ENCODE data around the gene TSPOAP1. TPM values are rescaled to one million over a fixed set of nuclear protein-coding genes. Genes with fewer than 3 reads are reported as not detected.

TSPOAP1 gene
- total and polyA plus RNA-seq, 2 of the 13 experiments (the other 11 are each of a cell fraction or from before 2014, with no cell fraction given): not detected

DNA sequence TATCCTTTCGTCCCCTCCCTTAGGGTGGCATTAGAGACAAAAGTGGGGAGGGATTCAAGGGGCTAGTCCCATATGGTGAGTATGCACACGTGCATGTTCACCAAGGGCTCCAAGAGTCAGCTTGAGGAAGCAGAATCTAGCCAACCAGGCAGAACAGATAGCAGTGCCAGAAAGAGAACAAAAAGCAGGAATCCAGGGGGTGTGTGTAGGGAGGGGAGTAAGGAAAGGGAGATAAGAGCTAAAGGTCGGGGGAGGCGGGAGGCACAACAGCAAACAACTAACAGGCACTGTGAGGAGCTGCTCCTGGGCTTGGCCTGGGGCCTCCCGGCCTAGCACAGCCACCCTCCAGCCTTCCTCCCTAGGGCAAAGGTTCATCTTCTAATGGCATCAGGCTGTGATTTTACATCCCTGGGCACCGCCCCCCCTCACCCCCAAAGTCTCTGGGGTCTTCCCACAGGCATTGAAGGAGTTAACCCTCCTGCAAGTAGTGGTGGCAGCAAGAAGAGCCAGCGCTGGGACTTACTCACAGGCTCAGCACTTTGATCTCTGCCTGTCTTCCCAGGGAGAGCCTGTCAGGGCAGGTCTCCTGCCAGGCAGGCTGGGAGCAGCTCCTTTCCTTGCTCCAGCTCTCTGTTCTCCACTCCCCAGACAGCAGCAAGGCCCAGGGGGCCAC is 35.8 kb upstream of the TSPOAP1 start (continued):
- TF ChIP-seq, protein P1, sequence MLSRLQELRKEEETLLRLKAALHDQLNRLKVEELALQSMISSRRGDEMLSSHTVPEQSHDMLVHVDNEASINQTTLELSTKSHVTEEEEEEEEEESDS (CRISPR knock-in tag; IDR thresholded peaks at IDR 0.05; ENCODE audit: borderline replicate concordance): peak; percentile 76; the same call in 1 of the 2 replicates
- TF ChIP-seq, protein P2, sequence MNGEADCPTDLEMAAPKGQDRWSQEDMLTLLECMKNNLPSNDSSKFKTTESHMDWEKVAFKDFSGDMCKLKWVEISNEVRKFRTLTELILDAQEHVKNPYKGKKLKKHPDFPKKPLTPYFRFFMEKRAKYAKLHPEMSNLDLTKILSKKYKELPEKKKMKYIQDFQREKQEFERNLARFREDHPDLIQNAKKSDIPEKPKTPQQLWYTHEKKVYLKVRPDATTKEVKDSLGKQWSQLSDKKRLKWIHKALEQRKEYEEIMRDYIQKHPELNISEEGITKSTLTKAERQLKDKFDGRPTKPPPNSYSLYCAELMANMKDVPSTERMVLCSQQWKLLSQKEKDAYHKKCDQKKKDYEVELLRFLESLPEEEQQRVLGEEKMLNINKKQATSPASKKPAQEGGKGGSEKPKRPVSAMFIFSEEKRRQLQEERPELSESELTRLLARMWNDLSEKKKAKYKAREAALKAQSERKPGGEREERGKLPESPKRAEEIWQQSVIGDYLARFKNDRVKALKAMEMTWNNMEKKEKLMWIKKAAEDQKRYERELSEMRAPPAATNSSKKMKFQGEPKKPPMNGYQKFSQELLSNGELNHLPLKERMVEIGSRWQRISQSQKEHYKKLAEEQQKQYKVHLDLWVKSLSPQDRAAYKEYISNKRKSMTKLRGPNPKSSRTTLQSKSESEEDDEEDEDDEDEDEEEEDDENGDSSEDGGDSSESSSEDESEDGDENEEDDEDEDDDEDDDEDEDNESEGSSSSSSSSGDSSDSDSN (CRISPR knock-in tag; IDR thresholded peaks at IDR 0.05): peak; percentile 42
- peak; percentile 99 for TF ChIP-seq GFI1 (CRISPR knock-in tag; IDR thresholded peaks at IDR 0.05; ENCODE audit: borderline replicate concordance)
- TF ChIP-seq NR1H2 (CRISPR knock-in tag; IDR thresholded peaks at IDR 0.05; ENCODE audit: borderline replicate concordance, low read depth): peak; percentile 38; the same call in 1 of the 2 replicates
- peak; percentile 80 for TF ChIP-seq TGIF2 (CRISPR knock-in tag; IDR thresholded peaks at IDR 0.05)
- TF ChIP-seq LRRFIP1 (CRISPR knock-in tag; conservative IDR thresholded peaks at IDR 0.05): no peak
- no peak for TF ChIP-seq ZNF281 (CRISPR knock-in tag; IDR thresholded peaks at IDR 0.05; ENCODE audit: borderline replicate concordance)
- TF ChIP-seq NCOR1 (IDR thresholded peaks at IDR 0.05; ENCODE audit: borderline replicate concordance, low read length): no peak
- peak; percentile 58 for TF ChIP-seq ZNF605 (CRISPR knock-in tag; IDR thresholded peaks at IDR 0.05)
- TF ChIP-seq ZNF616 (CRISPR knock-in tag; IDR thresholded peaks at IDR 0.05; ENCODE audit: low read depth): no peak
- no peak for TF ChIP-seq GPN1 (CRISPR knock-in tag; IDR thresholded peaks at IDR 0.05; ENCODE audit: borderline replicate concordance)
- TF ChIP-seq, protein P3, sequence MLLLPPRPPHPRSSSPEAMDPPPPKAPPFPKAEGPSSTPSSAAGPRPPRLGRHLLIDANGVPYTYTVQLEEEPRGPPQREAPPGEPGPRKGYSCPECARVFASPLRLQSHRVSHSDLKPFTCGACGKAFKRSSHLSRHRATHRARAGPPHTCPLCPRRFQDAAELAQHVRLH (CRISPR knock-in tag; IDR thresholded peaks at IDR 0.05; ENCODE audit: borderline replicate concordance, low read depth): no peak
- TF ChIP-seq JARID2 (CRISPR knock-in tag; IDR thresholded peaks at IDR 0.05; ENCODE audit: insufficient replicate concordance): no peak
- no peak for TF ChIP-seq REL (CRISPR knock-in tag; conservative IDR thresholded peaks at IDR 0.05)
- TF ChIP-seq KDM6A (CRISPR knock-in tag; IDR thresholded peaks at IDR 0.05; ENCODE audit: low read depth): peak; percentile 39; the same call in 1 of the 2 replicates
- peak; percentile 60; the same call in 1 of the 2 replicates for TF ChIP-seq CREM (IDR thresholded peaks at IDR 0.05)
- TF ChIP-seq CREM (CRISPR knock-in tag; IDR thresholded peaks at IDR 0.05): no peak
- TF ChIP-seq ZNF709 (CRISPR knock-in tag; IDR thresholded peaks at IDR 0.05): peak; percentile 73; the same call in 1 of the 2 replicates
- TF ChIP-seq ZNF446 (CRISPR knock-in tag; IDR thresholded peaks at IDR 0.05): no peak
- peak; percentile 50; the same call in 1 of the 2 replicates for TF ChIP-seq MAX (IDR thresholded peaks at IDR 0.05)
- TF ChIP-seq ZFYVE20 (CRISPR knock-in tag; IDR thresholded peaks at IDR 0.05; ENCODE audit: borderline replicate concordance, low read depth): no peak
- peak; percentile 75 for TF ChIP-seq RXRA (CRISPR knock-in tag; IDR thresholded peaks at IDR 0.05)

All from HepG2 (cell line).